ENCODE results near the gene HSPA5.
A peak's percentile ranks its signal among the peaks of the same experiment; 100 is the strongest.
"Not testable (repeated sequence)": the region's sequence is repeated elsewhere in the genome, so short reads cannot be mapped to it uniquely, and the experiment has no call there.

Gene HSPA5

DNA sequence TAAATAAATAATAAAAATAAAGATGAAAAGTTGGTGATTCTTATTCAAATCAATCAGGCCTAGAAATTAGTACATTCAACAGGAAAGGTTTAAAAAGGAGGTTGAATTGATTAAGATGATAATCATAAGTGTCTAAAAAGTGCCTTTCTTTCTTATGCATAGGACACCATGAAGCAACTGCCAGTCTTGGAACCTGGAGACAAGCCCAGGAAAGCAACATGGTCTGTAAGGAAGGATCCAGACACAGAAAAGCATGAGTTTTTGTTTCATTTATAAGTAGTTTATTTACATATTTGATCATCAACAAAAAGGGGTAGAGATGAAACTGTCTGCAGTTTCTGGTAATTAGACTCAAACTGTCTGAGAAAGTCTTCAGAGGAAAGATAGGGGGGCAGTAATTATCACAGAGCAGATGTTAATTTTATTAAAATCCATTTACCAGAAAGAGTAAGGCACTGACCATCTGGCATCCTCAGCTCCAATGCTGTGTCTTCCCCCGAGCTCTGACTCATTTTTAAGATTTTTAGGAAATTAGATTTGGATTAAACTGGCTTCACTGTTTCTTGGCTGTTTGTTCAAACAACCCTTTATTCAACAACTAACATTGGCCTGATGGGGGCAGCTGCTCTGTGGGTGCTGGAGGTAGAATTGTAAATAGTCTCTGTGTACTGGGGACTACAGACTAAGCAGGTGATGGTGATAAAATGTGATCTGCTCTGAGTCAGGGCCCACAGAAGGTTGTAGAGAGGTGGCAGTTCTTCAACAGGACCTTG is 38.1 kb downstream of the HSPA5 start:
- in situ Hi-C loops (cut with MboI; ENCODE audit: low pct_unique_long_range_greater_than_20kb, low sequenced_read_pairs, unreplicated experiment) = no loop called here
- TF ChIP-seq, protein P1, sequence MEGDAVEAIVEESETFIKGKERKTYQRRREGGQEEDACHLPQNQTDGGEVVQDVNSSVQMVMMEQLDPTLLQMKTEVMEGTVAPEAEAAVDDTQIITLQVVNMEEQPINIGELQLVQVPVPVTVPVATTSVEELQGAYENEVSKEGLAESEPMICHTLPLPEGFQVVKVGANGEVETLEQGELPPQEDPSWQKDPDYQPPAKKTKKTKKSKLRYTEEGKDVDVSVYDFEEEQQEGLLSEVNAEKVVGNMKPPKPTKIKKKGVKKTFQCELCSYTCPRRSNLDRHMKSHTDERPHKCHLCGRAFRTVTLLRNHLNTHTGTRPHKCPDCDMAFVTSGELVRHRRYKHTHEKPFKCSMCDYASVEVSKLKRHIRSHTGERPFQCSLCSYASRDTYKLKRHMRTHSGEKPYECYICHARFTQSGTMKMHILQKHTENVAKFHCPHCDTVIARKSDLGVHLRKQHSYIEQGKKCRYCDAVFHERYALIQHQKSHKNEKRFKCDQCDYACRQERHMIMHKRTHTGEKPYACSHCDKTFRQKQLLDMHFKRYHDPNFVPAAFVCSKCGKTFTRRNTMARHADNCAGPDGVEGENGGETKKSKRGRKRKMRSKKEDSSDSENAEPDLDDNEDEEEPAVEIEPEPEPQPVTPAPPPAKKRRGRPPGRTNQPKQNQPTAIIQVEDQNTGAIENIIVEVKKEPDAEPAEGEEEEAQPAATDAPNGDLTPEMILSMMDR (IDR thresholded peaks at IDR 0.05; ENCODE audit: extremely low read depth, insufficient read depth, missing control alignments) = no peak
- DNase-seq (ENCODE audit: low spot score) = no peak

DNA sequence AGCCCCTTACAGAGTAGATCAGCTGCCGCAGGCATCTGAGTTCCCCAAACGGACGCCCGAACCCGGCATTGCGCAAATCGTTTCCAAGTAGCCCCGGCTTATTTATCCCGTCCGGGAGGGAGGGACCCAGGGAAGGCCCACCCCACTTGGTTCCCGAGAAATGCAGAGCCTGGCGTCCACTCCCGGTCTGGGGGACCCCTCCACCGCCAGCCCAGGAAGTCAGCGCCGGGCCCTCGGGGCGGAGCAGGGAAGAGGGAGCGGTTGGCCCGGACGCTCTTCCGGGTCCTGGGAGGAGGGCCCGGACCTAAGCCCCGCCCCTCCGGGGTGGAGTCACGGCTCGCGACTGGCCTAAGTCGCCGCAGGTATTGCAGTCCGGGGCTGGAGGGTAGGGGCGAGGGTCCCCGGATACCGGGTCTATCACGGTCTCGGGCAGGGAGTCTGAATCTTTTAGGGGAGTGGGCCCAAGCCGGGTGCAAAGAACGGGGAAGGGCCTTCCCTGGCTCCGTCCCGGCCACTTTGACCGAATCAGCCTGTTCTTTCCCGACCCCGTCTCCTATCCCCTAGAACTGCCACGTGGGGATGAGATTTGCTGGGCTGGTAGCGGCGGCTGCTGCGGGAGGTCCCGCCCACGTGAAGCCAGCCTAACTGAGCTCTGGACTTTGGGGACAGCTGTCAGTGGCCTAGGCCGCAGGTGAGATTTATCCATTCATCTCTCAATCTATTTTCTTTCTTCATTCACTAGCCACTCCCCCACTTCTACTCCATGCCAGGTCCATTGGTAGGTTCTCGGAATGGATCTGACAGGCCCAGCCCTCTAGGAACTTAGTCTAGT is 40.7 kb downstream of the HSPA5 start, which contains the start of gene RABEPK:
Gene RABEPK (plus strand): TSS at position 327 of the 832 bp plus-strand sequence. CDS start 2,472 bp downstream, outside the sequence.
- in situ Hi-C loops (cut with MboI; ENCODE audit: low pct_unique_long_range_greater_than_20kb, low sequenced_read_pairs, unreplicated experiment) = no loop called here
- TF ChIP-seq, protein P1 (IDR thresholded peaks at IDR 0.05; ENCODE audit: extremely low read depth, insufficient read depth, missing control alignments) = no peak

DNA sequence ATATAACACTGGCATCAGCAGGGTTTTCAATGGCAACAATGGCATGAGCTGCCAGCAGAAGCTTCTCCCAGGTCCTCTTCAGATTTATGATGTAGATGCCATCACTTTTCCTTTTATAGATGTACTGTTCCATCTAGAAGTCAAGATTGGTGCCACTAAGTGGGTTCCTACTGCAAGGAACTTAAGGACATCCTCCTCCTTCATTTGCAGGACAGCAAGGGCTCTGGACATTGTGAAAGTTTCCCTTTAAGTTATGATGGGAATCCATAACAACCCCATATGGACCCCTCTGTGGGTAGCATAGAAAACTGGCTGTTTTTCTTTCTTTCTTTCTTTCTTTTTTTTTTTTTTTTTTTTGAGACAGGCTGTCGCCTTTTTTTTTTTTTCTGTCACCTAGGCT is 45.6 kb downstream of the HSPA5 start:
- DNase-seq (ENCODE audit: low spot score); in situ Hi-C loops (cut with MboI; ENCODE audit: low pct_unique_long_range_greater_than_20kb, low sequenced_read_pairs, unreplicated experiment): not testable (repeated sequence)

More for the DNA sequence above, 40.7 kb downstream of the HSPA5 start, which contains the start of gene RABEPK:
- peak; percentile 94 for DNase-seq (ENCODE audit: low spot score)

DNA sequence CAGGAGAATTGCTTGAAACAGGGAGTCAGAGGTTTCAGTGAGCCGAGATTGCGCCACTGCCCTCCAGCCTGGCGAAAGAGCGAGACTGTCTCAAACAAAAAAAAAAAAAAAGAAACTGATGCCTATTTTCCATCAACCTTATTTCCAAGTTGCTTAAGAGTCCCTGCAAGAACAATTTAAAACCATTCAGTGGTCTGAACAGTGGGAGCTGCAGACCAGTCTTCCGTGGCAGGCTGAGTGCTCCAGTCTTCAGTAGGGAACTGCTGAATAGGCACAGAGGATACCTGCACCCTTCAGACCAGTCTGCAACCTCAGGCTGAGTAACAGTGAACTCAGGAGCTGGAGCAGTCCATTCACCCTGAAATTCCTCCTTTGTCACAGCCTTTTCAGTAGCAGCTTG is 46.7 kb downstream of the HSPA5 start:
- DNase-seq (ENCODE audit: low spot score); in situ Hi-C loops (cut with MboI; ENCODE audit: low pct_unique_long_range_greater_than_20kb, low sequenced_read_pairs, unreplicated experiment): not testable (repeated sequence)

DNA sequence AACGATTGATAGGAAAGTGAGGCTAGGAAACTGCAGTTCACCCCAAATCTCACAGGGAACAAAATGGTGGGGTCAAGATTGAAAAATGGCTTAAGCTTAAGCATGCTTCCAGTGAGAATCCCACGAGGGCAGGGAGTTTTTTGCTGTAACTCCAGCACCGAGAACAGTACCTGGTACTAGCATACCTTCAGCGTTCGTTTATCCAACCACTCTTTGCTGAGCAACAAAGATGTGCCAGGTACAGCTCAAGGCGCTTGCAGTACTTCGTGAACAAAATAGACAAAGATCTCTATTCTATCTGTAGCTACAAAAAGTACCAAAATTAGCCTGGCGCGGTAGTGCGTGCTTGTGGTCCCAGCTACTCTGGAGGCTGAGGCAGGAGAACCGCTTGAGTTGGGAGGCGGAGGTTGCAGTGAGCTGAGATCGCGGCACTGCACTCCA is 50.8 kb downstream of the HSPA5 start:
- peak; percentile 29 for DNase-seq (ENCODE audit: low spot score)
- in situ Hi-C loops (cut with MboI; ENCODE audit: low pct_unique_long_range_greater_than_20kb, low sequenced_read_pairs, unreplicated experiment) = no loop called here
- TF ChIP-seq, protein P1 (IDR thresholded peaks at IDR 0.05; ENCODE audit: extremely low read depth, insufficient read depth, missing control alignments) = no peak

DNA sequence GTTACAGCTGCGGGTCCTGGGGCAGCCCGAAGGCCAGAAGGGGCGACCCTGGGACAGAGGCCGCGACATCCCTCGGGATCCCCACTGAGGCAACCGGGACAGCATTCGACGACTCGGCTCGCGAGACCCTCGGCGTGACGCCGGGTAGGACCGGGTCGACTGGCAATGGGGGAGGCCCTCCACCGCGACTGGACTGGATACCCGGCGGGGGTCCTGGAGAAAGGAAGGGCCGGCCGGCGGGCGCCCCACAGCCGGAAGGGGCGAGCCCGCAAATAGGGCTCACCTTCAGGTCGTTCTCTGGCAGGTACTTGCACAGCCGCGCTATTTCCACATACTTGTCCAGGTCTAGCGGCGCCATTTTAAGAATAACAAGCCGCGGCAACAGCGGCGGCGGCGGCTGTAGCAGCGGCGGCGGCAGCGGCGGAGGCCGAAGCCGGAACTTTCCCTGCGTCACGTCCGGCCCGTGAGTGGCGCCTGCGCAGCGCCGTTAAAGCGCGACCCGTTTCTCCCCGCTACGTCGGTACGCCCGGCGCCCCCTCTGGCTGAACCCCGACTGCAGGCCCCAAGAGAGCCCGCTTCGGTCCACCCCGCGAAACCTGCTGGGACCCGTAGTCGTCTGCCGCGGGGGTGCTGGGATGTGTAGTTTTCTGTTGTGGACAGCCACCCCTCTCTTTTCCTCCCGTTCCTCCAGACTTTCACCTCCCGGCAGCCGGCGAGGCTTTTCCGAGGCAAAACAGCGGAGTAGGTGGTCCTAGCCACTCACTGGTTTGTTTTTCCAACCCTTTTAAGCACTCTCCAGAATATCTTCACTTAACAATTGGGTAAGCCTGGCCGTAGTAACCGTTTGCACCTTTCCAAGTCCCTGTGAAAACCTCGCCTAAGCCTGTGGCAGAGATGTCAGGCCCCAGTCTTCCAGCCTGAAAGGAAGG is 51.5 kb downstream of the HSPA5 start, which contains the start of gene PPP6C:
Gene PPP6C (minus strand): TSS at position 443 of the 929 bp plus-strand sequence. CDS start 85 bp downstream, at position 358.
- peak; percentile 97 for DNase-seq (ENCODE audit: low spot score)
- TF ChIP-seq, protein P1 (IDR thresholded peaks at IDR 0.05; ENCODE audit: extremely low read depth, insufficient read depth, missing control alignments) = peak; percentile 75
- in situ Hi-C loops (cut with MboI; ENCODE audit: low pct_unique_long_range_greater_than_20kb, low sequenced_read_pairs, unreplicated experiment) = no loop called here

DNA sequence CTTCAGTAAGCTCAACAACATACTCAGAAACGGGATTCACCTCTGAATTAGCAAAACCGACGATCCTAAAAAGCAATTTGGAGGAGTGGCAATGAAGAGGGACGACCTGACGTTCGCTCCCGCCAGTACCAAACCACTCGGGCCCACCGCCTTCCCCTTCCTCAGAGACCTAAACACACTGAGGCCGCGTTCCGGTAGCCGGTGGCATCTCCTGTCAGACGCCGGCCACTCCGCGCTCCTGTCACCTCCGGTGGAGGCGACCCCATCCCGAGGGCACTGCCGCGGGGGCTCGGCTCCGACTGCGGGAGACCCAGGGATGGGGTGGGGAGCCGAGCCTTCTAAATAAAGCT is 52.2 kb downstream of the HSPA5 start:
- in situ Hi-C loops (cut with MboI; ENCODE audit: low pct_unique_long_range_greater_than_20kb, low sequenced_read_pairs, unreplicated experiment) = no loop called here
- peak; percentile 46 for DNase-seq (ENCODE audit: low spot score)
- TF ChIP-seq, protein P1 (IDR thresholded peaks at IDR 0.05; ENCODE audit: extremely low read depth, insufficient read depth, missing control alignments) = no peak
